Transverse colon (tissue), 3 donors: Measurements from ENCODE around the gene PPFIA3.

Experiments used
- POLR2A ChIP-seq: fragments of 450-650 bp; IDR thresholded peaks from one replicate; pipeline ENCODE4 v1.6.1; 2016; ENCODE audit warnings: antibody characterized with exemption, mild to moderate bottlenecking, moderate library complexity
- TF ChIP-seq, protein P1 (sequence below), 5 experiments: fragments of 200-600 bp in 3 of 5; fragments of 450-650 bp in 2 of 5; sonication (generic) in 3 of 5; IDR thresholded peaks; 1 replicate in 2 of 5; 2 replicates in 3 of 5; pipeline ENCODE4 v1.5.1; 2016 to 2017; ENCODE audit warnings: antibody characterized with exemption in 5 of 5, inconsistent platforms in 3 of 5, mild to moderate bottlenecking in 2 of 5, moderate library complexity in 1 of 5

DNA sequence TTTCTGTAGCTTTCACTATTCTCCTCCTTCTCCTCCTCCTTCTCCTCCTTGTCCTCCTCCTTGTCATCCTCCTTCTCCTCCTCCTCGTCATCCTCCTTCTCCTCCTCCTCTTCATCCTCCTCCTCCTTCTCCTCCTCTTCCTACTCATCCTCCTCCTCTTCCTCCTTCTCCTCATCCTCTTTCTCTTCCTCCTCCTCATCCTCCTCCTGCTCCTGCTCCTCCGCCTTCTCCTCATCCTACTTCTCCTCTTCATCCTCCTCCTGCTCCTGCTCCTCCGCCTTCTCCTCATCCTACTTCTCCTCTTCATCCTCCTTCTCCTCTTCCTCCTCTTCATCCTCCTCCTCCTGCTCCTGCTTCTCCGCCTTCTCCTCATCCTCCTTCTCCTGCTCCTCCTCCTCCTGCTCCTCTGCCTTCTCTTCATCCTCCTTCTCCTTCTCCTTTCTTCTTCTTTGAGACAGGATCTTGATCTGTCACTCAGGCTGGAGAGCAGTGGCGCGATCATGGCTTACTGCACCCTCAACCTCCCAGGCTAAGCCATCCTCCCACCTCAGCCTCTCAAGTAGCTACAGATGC is 74.6 kb downstream of the PPFIA3 start:
- TF ChIP-seq, protein P1, sequence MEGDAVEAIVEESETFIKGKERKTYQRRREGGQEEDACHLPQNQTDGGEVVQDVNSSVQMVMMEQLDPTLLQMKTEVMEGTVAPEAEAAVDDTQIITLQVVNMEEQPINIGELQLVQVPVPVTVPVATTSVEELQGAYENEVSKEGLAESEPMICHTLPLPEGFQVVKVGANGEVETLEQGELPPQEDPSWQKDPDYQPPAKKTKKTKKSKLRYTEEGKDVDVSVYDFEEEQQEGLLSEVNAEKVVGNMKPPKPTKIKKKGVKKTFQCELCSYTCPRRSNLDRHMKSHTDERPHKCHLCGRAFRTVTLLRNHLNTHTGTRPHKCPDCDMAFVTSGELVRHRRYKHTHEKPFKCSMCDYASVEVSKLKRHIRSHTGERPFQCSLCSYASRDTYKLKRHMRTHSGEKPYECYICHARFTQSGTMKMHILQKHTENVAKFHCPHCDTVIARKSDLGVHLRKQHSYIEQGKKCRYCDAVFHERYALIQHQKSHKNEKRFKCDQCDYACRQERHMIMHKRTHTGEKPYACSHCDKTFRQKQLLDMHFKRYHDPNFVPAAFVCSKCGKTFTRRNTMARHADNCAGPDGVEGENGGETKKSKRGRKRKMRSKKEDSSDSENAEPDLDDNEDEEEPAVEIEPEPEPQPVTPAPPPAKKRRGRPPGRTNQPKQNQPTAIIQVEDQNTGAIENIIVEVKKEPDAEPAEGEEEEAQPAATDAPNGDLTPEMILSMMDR (IDR thresholded peaks at IDR 0.05), result no peak
- peak; percentile 14 for TF ChIP-seq POLR2A
